ENCODE measurements around the gene IL17RD. TPM values are rescaled to one million over a fixed set of nuclear protein-coding genes. Genes with fewer than 3 reads are reported as not detected.

IL17RD gene
- total and polyA plus RNA-seq, 2 experiments from 2014 or later, result 10.7 to 104 TPM

GRCh38 chr3:57127891-57128518 lies 37.1 kb downstream of the IL17RD start:
- H3K36me3 ChIP-seq (ENCODE audit: insufficient read depth), result no peaks in the 10 kb centered on the region; the same call in 1 of the 2 replicates
- TF ChIP-seq POLR2AphosphoS5 (IDR thresholded peaks at IDR 0.05; ENCODE audit: low read depth), result no peak
- no peak for TF ChIP-seq CREB1 (CRISPR knock-in tag; IDR thresholded peaks at IDR 0.05; ENCODE audit: low read depth)
- no peak for TF ChIP-seq EZH2 (IDR thresholded peaks at IDR 0.05; ENCODE audit: low read depth, unreplicated experiment)
- no peak for TF ChIP-seq NANOG (IDR thresholded peaks at IDR 0.05; ENCODE audit: borderline replicate concordance)
- TF ChIP-seq JUNB (IDR thresholded peaks at IDR 0.05; ENCODE audit: unreplicated experiment), result no peak
- TF ChIP-seq ETS1 (IDR thresholded peaks at IDR 0.05), result no peak
- TF ChIP-seq CTCF (conservative IDR thresholded peaks at IDR 0.05; ENCODE audit: low read depth in 2 of 2), result no peak
- TF ChIP-seq REST (IDR thresholded peaks at IDR 0.05; ENCODE audit: unreplicated experiment), result no peak
- no peak for TF ChIP-seq ZNF462 (CRISPR knock-in tag; IDR thresholded peaks at IDR 0.05)
- no peak for TF ChIP-seq ZNF114 (CRISPR knock-in tag; IDR thresholded peaks at IDR 0.05)
- TF ChIP-seq EZH2phosphoT487 (IDR thresholded peaks at IDR 0.05; ENCODE audit: unreplicated experiment), result no peak
- no peak for TF ChIP-seq STAT1 (IDR thresholded peaks at IDR 0.05; ENCODE audit: unreplicated experiment)
- no peak for TF ChIP-seq ZNF331 (CRISPR knock-in tag; IDR thresholded peaks at IDR 0.05; ENCODE audit: low read depth)
- DNase-seq (ENCODE audit: low spot score), result no peak
- peaks cover 9% of the 10 kb centered on the region for H4K20me1 ChIP-seq (replicated peaks; ENCODE audit: insufficient read depth)
- no peak overlapping the region for H2AFZ ChIP-seq
- Mint-ChIP-seq H3K9me3 (no peaks in the 10 kb centered on the region), H3K4me3 (peak overlapping the region; percentile 35; the same call in 1 of the 3 replicates), H3K4me1 (peaks cover 90% of the 10 kb centered on the region), H3K27me3 (ENCODE audit: insufficient read depth, low read depth, poor library complexity) (peaks cover 32% of the 10 kb centered on the region), H3K27ac (peak overlapping the region; percentile 100), H3K36me3 (ENCODE audit: low read depth) (peaks cover 16% of the 10 kb centered on the region)
- peaks cover 86% of the 10 kb centered on the region for H3K4me1 ChIP-seq (ENCODE audit: insufficient read depth)
- peaks cover 42% of the 10 kb centered on the region for H3F3A ChIP-seq (replicated peaks; ENCODE audit: low read depth)
- H3K9me2 ChIP-seq (ENCODE audit: insufficient read depth), result no peaks in the 10 kb centered on the region
- H3K79me2 ChIP-seq (replicated peaks; ENCODE audit: insufficient read depth), result peaks cover 57% of the 10 kb centered on the region
- no peak overlapping the region for H3K4me3 ChIP-seq
- H3K27ac ChIP-seq (ENCODE audit: low read depth), result peak overlapping the region; percentile 100
- H3K27me3 ChIP-seq (ENCODE audit: insufficient read depth), result peaks cover 7% of the 10 kb centered on the region; the same call in 1 of the 2 replicates
- H3K4me2 ChIP-seq, result peak overlapping the region; percentile 72
- ATAC-seq, result no peak
